Activated CD8-positive, alpha-beta T cell treated with anti-CD3 and anti-CD28 coated beads for 36 hours (primary cell): Measurements from ENCODE around the gene OPRM1. TPM values are rescaled to one million over a fixed set of nuclear protein-coding genes. Genes with fewer than 3 reads are reported as not detected.

Experiments used
- ATAC-seq: fragments of 200-7000 bp; cut with Tn5 transposase; one replicate; pipeline ENCODE4 v1.10.0; 2021; ENCODE audit warnings: mild to moderate bottlenecking, moderate library complexity
- CTCF ChIA-PET: fragments of 350-600 bp; sonication (Branson Sonifier 250); formaldehyde crosslinking; loops from one replicate; lab custom pipeline; 2021; ENCODE audit warnings: antibody characterized with exemption; lab: Charles Lee
- POLR2A ChIA-PET: fragments of 350-600 bp; sonication (Branson Sonifier 250); formaldehyde crosslinking; loops from one replicate; lab custom pipeline; 2021; ENCODE audit warnings: antibody characterized with exemption; lab: Charles Lee
- DNase-seq: peaks from one replicate; pipeline ENCODE4 v3.0.0-alpha.2; 2020
- H3K27ac Mint-ChIP-seq: one replicate; pipeline ENCODE4 v1.8.0; 2021; ENCODE audit warnings: mild to moderate bottlenecking, mixed read lengths
- H3K27me3 Mint-ChIP-seq: one replicate; pipeline ENCODE4 v1.8.0; 2021; ENCODE audit warnings: mixed read lengths
- H3K36me3 Mint-ChIP-seq: one replicate; pipeline ENCODE4 v1.8.0; 2021; ENCODE audit warnings: low read depth, mixed read lengths
- H3K4me1 Mint-ChIP-seq: one replicate; pipeline ENCODE4 v1.8.0; 2021; ENCODE audit warnings: low read depth, mixed read lengths
- H3K4me3 Mint-ChIP-seq: one replicate; pipeline ENCODE4 v1.8.0; 2021; ENCODE audit warnings: mild to moderate bottlenecking, moderate library complexity, mixed read lengths
- H3K9me3 Mint-ChIP-seq: one replicate; pipeline ENCODE4 v1.8.0; 2021; ENCODE audit warnings: mixed read lengths
- CTCF ChIP-seq: fragments of 200-600 bp; IDR thresholded peaks from one replicate; pipeline ENCODE4 v1.8.0; 2022; ENCODE audit warnings: antibody characterized with exemption, mild to moderate bottlenecking
- intact Hi-C: fragments of 100-400 bp; cut with micrococcal nuclease; formaldehyde crosslinking; loops from one replicate; pipeline ENCODE4 v1.10.0; 2022
- total RNA-seq, 2 experiments: library from RNA; stranded (reverse); gene quantifications; one replicate each; pipeline ENCODE4 v1.2.3, GENCODE V29; 2021

OPRM1 gene
- total RNA-seq, 2 experiments from 2014 or later: not detected

- intact Hi-C loops: loop anchor here (1.0 to 2.0 kb wide), 2 partner anchors 27 to 93 kb away; no protein-coding TSS in a partner anchor
- CTCF ChIA-PET: interaction anchor here (1.1 to 3.7 kb wide), 7 partner anchors 12 to 105 kb away, joined by 3 to 42 read pairs (median 4); no protein-coding TSS in a partner anchor
- no peaks in the 10 kb centered on the region for H3K27me3 Mint-ChIP-seq
- H3K27ac Mint-ChIP-seq: peak overlapping the region; percentile 90
- peaks cover 4% of the 10 kb centered on the region for H3K9me3 Mint-ChIP-seq
- H3K4me1 Mint-ChIP-seq: peaks cover 59% of the 10 kb centered on the region
- peaks cover 19% of the 10 kb centered on the region for H3K36me3 Mint-ChIP-seq
- ATAC-seq (peak; percentile 60), DNase-seq (peak; percentile 52)
- no peak for TF ChIP-seq CTCF
- POLR2A ChIA-PET: interaction anchor here (0.5 to 3.6 kb wide), 10 partner anchors 10 to 442 kb away, joined by 3 to 34 read pairs (median 4); no protein-coding TSS in a partner anchor
- H3K4me3 Mint-ChIP-seq: peak overlapping the region; percentile 64
Measured at GRCh38 chr6:154249499-154250298, 210.7 kb downstream of the OPRM1 start.

- Mint-ChIP-seq H3K4me3 (no peak overlapping the region), H3K27ac (peak overlapping the region; percentile 90), H3K9me3 (peaks cover 15% of the 10 kb centered on the region), H3K27me3 (no peaks in the 10 kb centered on the region), H3K36me3 (peaks cover 20% of the 10 kb centered on the region), H3K4me1 (peaks cover 54% of the 10 kb centered on the region)
- DNase-seq (no peak), ATAC-seq (no peak)
- intact Hi-C loops: no loop called here
- POLR2A ChIA-PET: interaction anchor here (0.6 to 1.5 kb wide), 3 partner anchors 19 to 162 kb away, joined by 3 to 4 read pairs (median 4); no protein-coding TSS in a partner anchor
- CTCF ChIA-PET: interaction anchor here (0.6 to 3.9 kb wide), 9 partner anchors 11 to 105 kb away, joined by 3 to 21 read pairs (median 3); partner anchors contain the start of gene IPCEF1
- TF ChIP-seq CTCF: no peak
Measured at GRCh38 chr6:154251116-154251515, 212.1 kb downstream of the OPRM1 start.

GRCh38 chr6:154252678-154253077 lies 213.6 kb downstream of the OPRM1 start:
- Mint-ChIP-seq H3K27me3 (no peaks in the 10 kb centered on the region), H3K27ac (peak overlapping the region; percentile 36), H3K36me3 (peaks cover 18% of the 10 kb centered on the region), H3K4me1 (peaks cover 63% of the 10 kb centered on the region), H3K9me3 (peaks cover 19% of the 10 kb centered on the region), H3K4me3 (no peak overlapping the region)
- TF ChIP-seq CTCF: no peak
- POLR2A ChIA-PET: interaction anchor here (0.7 to 1.5 kb wide), 3 partner anchors 11 to 93 kb away, joined by 3 to 4 read pairs (median 3); no protein-coding TSS in a partner anchor
- DNase-seq (no peak), ATAC-seq (no peak)
- CTCF ChIA-PET: interaction anchor here (1.0 to 3.9 kb wide), 4 partner anchors 12 to 81 kb away, joined by 3 to 21 read pairs (median 4); no protein-coding TSS in a partner anchor
- intact Hi-C loops: no loop called here

GRCh38 chr6:154257067-154257466 lies 218.0 kb downstream of the OPRM1 start:
- intact Hi-C loops: no loop called here
- CTCF ChIA-PET: interaction anchor here (1.9 to 2.3 kb wide), 2 partner anchors 10 to 21 kb away, joined by 10 to 12 read pairs; no protein-coding TSS in a partner anchor
- Mint-ChIP-seq H3K4me1 (peaks cover 44% of the 10 kb centered on the region), H3K27ac (no peak overlapping the region), H3K9me3 (peaks cover 19% of the 10 kb centered on the region), H3K4me3 (no peak overlapping the region), H3K27me3 (no peaks in the 10 kb centered on the region), H3K36me3 (peaks cover 18% of the 10 kb centered on the region)
- POLR2A ChIA-PET: interaction anchor here (1.0 kb wide), 1 partner anchor 10 kb away, joined by 3 read pairs; no protein-coding TSS in a partner anchor
- DNase-seq (no peak), ATAC-seq (no peak)
- no peak for TF ChIP-seq CTCF
